Central memory CD8-positive, alpha-beta T cell (primary cell): Measurements from ENCODE around the gene ZNF236.
"Not testable (repeated sequence)": the region's sequence is repeated elsewhere in the genome, so short reads cannot be mapped to it uniquely, and the experiment has no call there.

Experiments
- ATAC-seq: fragments of 150-1000 bp; cut with Tn5 transposase; replicated peaks from 2 replicates; pipeline ENCODE4 v1.10.0; 2022; ENCODE audit warnings: mild to moderate bottlenecking, moderate FRiP score, moderate number of reproducible peaks; ENCODE audit not compliant: poor library complexity, severe bottlenecking; ENCODE audit errors: extremely low read depth
- DNase-seq, 2 donors: peaks; one replicate each; pipeline ENCODE4 v3.0.0; 2021; ENCODE audit warnings: low spot score in 2 of 2
- H3K27ac Mint-ChIP-seq: one replicate; pipeline ENCODE4 v1.8.0; 2022; ENCODE audit warnings: low read depth, mild to moderate bottlenecking, moderate library complexity, mixed read lengths
- H3K27me3 Mint-ChIP-seq: one replicate; pipeline ENCODE4 v1.8.0; 2022; ENCODE audit warnings: mixed read lengths
- H3K36me3 Mint-ChIP-seq: one replicate; pipeline ENCODE4 v1.8.0; 2022; ENCODE audit warnings: mild to moderate bottlenecking, moderate library complexity, mixed read lengths; ENCODE audit not compliant: insufficient read depth
- H3K4me1 Mint-ChIP-seq: one replicate; pipeline ENCODE4 v1.8.0; 2022; ENCODE audit warnings: mixed read lengths
- H3K4me3 Mint-ChIP-seq: one replicate; pipeline ENCODE4 v1.8.0; 2022; ENCODE audit warnings: mild to moderate bottlenecking, moderate library complexity, mixed read lengths
- H3K9me3 Mint-ChIP-seq: one replicate; pipeline ENCODE4 v1.8.0; 2022; ENCODE audit warnings: mixed read lengths

The ZNF236 gene

GRCh38 chr18:77009675-77010074 lies 187.3 kb downstream of the ZNF236 start:
- peaks cover 61% of the 10 kb centered on the region for H3K36me3 Mint-ChIP-seq
- peak overlapping the region; percentile 1 for H3K27ac Mint-ChIP-seq
- no peaks in the 10 kb centered on the region for H3K9me3 Mint-ChIP-seq
- no peak overlapping the region for H3K4me3 Mint-ChIP-seq
- H3K4me1 Mint-ChIP-seq: peaks cover 74% of the 10 kb centered on the region
- DNase-seq (no peak), ATAC-seq (no peak)
- H3K27me3 Mint-ChIP-seq: no peaks in the 10 kb centered on the region

DNA sequence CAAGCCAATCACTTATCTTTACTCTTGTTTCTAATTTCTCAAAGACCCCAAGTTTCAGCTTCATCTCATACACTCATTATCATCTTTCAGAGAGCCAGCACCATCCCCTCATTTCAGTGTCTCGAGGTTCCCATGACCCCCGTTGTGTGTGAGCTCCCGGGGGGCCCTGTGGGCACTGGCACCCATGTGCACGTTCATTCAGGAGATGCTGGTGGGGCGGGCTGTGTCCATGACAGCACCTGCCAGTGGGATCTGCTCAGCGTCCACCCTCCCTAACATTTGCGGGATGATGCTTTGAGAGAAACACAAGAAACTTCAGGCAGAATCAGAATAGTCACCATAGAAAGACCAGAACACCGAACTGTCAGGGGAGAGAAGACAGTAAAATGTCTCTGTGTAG lies 189.8 kb downstream of the ZNF236 start:
- Mint-ChIP-seq H3K36me3 (peaks cover 70% of the 10 kb centered on the region), H3K4me1 (peaks cover 69% of the 10 kb centered on the region), H3K9me3 (no peaks in the 10 kb centered on the region), H3K27ac (peak overlapping the region; percentile 11), H3K27me3 (no peaks in the 10 kb centered on the region), H3K4me3 (no peak overlapping the region)
- ATAC-seq (no peak), DNase-seq (no peak)

DNA sequence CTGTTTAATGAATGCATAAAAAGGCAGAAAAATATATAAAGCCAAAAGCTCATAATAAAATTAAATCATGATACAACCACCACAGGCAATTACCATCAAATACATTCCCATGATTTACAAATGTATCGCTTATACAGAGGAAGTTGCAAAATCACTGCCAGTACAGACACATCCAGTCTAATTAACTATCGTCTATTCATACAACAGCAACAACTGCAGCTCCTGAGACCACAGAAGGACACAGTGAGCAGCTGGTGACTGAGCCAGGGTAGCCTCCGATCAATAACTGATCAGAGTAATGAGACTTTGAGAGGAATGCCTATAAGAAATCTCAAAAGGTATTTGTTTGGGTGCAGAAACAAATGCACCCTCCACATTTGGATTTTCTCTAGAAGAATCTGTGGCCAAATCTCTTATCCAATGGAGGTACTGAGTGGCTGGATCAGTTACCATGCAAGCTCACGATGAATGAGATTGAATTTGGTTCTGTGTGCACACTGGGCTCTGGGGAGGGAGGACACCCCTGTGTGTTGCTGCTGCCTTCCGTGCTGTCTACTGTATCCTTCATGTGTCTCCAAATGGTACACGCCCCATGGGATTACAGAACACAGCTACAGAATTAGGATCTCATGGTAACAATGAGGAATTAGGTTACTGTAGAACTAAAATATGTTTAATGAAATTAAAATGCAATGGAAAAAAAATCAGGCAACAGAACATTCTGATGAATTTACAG lies 190.6 kb downstream of the ZNF236 start:
- H3K27ac Mint-ChIP-seq: peak overlapping the region; percentile 11
- DNase-seq: no peak
- peaks cover 69% of the 10 kb centered on the region for H3K36me3 Mint-ChIP-seq
- no peak for ATAC-seq
- no peaks in the 10 kb centered on the region for H3K9me3 Mint-ChIP-seq
- H3K4me1 Mint-ChIP-seq: peaks cover 72% of the 10 kb centered on the region
- no peak overlapping the region for H3K4me3 Mint-ChIP-seq
- no peaks in the 10 kb centered on the region for H3K27me3 Mint-ChIP-seq

DNA sequence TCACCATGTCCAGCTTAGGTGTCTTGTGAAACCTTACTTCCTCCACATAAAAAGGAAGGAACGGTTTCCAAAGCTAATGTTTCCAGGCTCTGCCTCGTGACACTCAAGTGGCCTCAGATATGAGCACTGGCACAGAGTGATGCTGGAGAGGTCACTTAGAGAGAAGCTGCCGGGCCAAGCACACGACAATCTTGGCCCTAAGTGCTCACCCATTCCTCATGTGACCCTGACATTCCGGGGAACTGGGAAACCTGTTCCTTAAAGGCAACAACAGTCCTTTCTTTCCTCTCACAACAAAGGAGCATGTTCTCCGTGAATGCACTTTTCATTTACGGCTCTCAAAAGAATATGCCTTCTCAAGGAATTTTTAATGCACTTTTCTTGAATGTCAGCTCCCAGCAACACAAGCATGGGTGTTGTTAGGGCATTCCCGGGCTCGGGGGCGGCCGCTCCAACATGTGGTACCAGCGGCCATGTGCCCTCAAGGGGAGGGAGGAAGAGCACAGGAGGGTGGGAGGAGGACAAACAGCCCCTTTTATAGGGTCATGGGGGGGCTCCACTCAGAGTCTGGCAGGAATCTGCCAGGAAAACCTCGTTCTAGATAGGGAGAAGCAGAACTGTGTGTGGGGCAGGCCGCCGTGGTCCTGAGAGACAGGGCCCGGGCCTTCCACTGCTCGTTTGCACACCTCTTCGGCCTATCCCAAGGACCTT lies 191.6 kb downstream of the ZNF236 start:
- ATAC-seq (no peak), DNase-seq (no peak)
- Mint-ChIP-seq H3K4me3 (no peak overlapping the region), H3K4me1 (peaks cover 76% of the 10 kb centered on the region), H3K27me3 (no peaks in the 10 kb centered on the region), H3K36me3 (peaks cover 71% of the 10 kb centered on the region), H3K27ac (no peak overlapping the region), H3K9me3 (no peaks in the 10 kb centered on the region)

- Mint-ChIP-seq H3K4me3 (no peak overlapping the region), H3K36me3 (peaks cover 72% of the 10 kb centered on the region), H3K4me1 (peaks cover 80% of the 10 kb centered on the region), H3K27ac (no peak overlapping the region), H3K9me3 (no peaks in the 10 kb centered on the region), H3K27me3 (no peaks in the 10 kb centered on the region)
- ATAC-seq (no peak), DNase-seq (no peak)
Measured at GRCh38 chr18:77014538-77014937, 192.2 kb downstream of the ZNF236 start.

DNA sequence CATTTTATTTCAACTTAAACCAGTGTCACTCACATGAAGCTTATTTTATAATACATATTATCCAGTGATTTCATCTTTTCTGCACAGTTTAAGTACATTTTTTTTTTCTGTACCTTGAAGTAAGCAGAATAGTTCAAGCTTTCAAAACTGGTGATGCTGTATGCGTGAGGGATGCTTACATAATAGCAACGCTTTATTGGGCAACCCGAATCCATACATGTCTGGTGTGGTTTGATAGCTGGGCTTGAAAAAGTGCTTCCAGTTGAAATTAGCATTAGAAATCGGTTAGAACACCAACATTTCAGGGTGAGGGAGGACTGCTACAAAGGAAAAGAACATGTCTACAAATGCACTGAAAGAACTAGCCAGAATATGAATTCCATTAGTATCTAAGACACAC lies 192.8 kb downstream of the ZNF236 start:
- H3K4me1 Mint-ChIP-seq: peaks cover 80% of the 10 kb centered on the region
- ATAC-seq (no peak), DNase-seq (no peak)
- H3K27me3 Mint-ChIP-seq: no peaks in the 10 kb centered on the region
- H3K4me3 Mint-ChIP-seq: no peak overlapping the region
- peak overlapping the region; percentile 5 for H3K27ac Mint-ChIP-seq
- H3K36me3 Mint-ChIP-seq: peaks cover 70% of the 10 kb centered on the region
- no peaks in the 10 kb centered on the region for H3K9me3 Mint-ChIP-seq

DNA sequence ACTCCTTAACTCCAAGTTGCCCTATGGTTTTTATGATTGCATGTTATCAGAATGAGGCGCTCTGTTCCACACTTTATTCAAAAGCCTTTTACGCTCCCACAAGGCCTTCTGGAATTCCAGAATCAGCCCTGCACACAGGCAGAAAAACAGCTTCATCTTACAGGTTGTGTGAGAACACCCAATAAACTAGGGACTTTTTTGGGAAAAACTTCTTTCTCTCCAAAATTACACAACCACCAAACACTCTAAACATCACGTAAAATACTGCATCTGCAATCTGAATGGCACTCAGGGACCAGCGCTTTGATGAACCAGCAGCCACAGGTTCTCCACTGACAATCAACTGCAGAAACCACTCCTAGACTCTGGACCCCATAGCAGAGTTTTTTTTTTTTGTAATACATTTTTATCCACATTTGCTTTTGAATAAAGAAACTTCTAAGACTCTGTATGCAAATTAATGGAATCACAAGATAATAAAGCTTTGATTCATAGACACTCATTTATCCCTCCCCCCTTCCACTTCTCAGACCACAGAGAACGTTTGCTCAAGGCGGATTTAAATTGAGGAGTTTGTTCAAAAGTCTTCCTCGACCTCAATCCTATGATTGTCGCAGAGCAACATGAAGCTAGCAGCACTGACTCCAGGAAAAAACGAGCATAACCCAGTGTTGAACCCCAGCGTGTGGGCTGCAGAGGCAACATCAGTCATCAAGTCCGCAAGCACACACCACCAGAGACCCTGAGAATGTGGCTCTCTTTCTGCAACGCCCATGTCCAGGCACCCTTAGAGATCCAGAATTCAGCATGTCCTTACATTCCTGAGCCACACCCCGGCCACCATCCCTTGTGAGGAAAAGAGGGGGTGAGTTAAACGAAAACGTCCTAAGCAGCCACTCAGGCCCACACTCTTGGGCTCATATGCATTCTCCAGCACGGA lies 193.7 kb downstream of the ZNF236 start:
- DNase-seq (no peak), ATAC-seq (no peak)
- Mint-ChIP-seq H3K4me3 (no peak overlapping the region), H3K27ac (peak overlapping the region; percentile 63), H3K27me3 (no peaks in the 10 kb centered on the region), H3K9me3 (no peaks in the 10 kb centered on the region), H3K36me3 (peaks cover 68% of the 10 kb centered on the region), H3K4me1 (peaks cover 73% of the 10 kb centered on the region)

DNA sequence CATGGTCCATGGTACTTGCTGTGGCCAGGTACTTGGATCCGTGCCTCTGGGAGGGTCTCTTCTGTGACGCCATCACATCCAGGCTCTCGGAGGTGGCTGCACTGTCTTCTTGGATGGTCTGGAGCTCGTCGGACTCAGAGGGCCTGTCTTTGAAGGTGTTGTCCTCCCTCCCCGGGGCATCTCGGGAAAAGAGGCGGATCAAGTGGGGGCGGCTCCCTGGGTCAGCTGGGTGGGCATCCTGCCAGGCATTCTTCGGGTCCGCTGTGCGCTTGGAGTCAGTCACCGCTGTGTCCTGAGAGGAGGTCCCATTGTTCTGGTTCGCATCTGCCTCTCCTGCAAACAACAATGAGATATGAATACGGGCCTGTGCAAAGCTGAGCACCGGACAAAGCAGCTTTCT lies 194.6 kb downstream of the ZNF236 start:
- Mint-ChIP-seq H3K36me3 (peaks cover 64% of the 10 kb centered on the region), H3K27me3 (no peaks in the 10 kb centered on the region), H3K27ac (peak overlapping the region; percentile 63), H3K4me3 (no peak overlapping the region), H3K9me3 (no peaks in the 10 kb centered on the region), H3K4me1 (peaks cover 71% of the 10 kb centered on the region)
- DNase-seq (no peak), ATAC-seq (no peak)

DNA sequence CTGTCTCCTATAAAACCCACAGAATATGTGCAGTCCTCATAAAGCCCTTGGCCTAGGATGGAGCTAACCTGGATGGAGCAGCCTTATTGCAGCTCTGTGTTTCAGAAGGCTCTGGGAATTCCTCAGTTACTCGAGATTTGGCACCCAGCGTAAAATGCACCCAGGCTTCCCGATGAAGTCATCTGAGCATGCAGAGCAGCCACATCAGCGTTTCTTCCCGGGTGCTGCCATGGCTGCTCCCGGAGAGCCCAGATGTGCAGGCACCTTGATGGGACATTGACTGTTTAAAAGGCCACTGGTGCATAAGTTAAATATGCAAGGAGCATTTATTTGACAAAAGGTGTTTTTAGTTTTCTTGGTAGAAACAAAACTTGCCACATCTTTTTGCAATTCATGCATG lies 195.0 kb downstream of the ZNF236 start:
- Mint-ChIP-seq H3K9me3 (no peaks in the 10 kb centered on the region), H3K36me3 (peaks cover 60% of the 10 kb centered on the region), H3K4me1 (peaks cover 67% of the 10 kb centered on the region), H3K4me3 (no peak overlapping the region), H3K27me3 (no peaks in the 10 kb centered on the region), H3K27ac (peak overlapping the region; percentile 86)
- ATAC-seq: no peak
- DNase-seq: no peak

GRCh38 chr18:77018650-77019049 lies 196.3 kb downstream of the ZNF236 start:
- H3K36me3 Mint-ChIP-seq: peaks cover 51% of the 10 kb centered on the region
- H3K4me1 Mint-ChIP-seq: peaks cover 62% of the 10 kb centered on the region
- H3K27ac Mint-ChIP-seq: peak overlapping the region; percentile 86
- ATAC-seq, H3K9me3 Mint-ChIP-seq, DNase-seq, H3K4me3 Mint-ChIP-seq, H3K27me3 Mint-ChIP-seq: not testable (repeated sequence)

DNA sequence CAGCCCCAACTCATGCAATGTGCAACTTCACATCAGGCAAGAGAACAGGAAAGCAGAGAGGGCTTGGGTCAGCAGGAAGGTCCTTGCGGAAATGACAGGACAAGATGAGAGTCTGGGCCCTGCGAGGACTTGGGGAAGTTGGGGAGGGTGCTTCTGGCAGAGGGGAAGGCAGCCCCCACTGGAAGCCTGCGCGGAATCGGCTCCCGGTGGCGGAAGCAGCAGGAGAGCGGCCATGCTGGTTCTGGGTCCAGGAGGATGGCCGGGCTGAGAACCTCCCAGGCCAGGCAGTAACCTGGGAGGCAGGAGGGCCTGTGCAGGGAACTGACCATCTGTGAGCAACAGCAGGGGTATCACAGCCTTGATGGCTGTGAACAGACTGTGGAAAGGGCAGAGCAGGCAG lies 197.3 kb downstream of the ZNF236 start:
- no peaks in the 10 kb centered on the region for H3K27me3 Mint-ChIP-seq
- no peaks in the 10 kb centered on the region for H3K9me3 Mint-ChIP-seq
- no peak for ATAC-seq
- no peak for DNase-seq
- H3K4me1 Mint-ChIP-seq: peaks cover 56% of the 10 kb centered on the region
- H3K4me3 Mint-ChIP-seq: no peak overlapping the region
- H3K36me3 Mint-ChIP-seq: peaks cover 50% of the 10 kb centered on the region
- H3K27ac Mint-ChIP-seq: peak overlapping the region; percentile 86
